HepG2 (cell line): Measurements from ENCODE around the gene MICOS13. TPM values are rescaled to one million over a fixed set of nuclear protein-coding genes. Genes with fewer than 3 reads are reported as not detected.

Experiments used
- AFF4 ChIP-seq: sonication (generic); formaldehyde crosslinking; IDR thresholded peaks from 2 replicates; pipeline ENCODE4 v1.4.0; 2020; ENCODE audit warnings: missing genetic modification reagents
- ARHGAP35 ChIP-seq: sonication (generic); formaldehyde crosslinking; IDR thresholded peaks from 2 replicates; pipeline ENCODE4 v1.9.0; 2022; ENCODE audit warnings: mild to moderate bottlenecking, inconsistent platforms, moderate library complexity, missing genetic modification reagents, borderline replicate concordance
- CREB1 ChIP-seq, 2 experiments: fragments of 450-650 bp in 1 of 2; IDR thresholded peaks; 2 replicates each; pipeline ENCODE4 v1.6.1; 2016 to 2017; ENCODE audit warnings: control low read depth in 1 of 2, mild to moderate bottlenecking in 1 of 2, missing compliant biosample characterization in 1 of 2, missing genetic modification characterization in 1 of 2
- FIP1L1 ChIP-seq: fragments of 200-400 bp; formaldehyde crosslinking; IDR thresholded peaks from 2 replicates; pipeline ENCODE4 v1.6.1; 2018; ENCODE audit warnings: low read depth, mild to moderate bottlenecking, low read length, moderate library complexity, borderline replicate concordance; ENCODE audit not compliant: insufficient read depth
- IKZF5 ChIP-seq: IDR thresholded peaks from 2 replicates; pipeline ENCODE4 v1.6.1; 2018; ENCODE audit warnings: missing genetic modification reagents, mild to moderate bottlenecking, missing compliant biosample characterization
- JARID2 ChIP-seq: sonication (generic); formaldehyde crosslinking; IDR thresholded peaks from 2 replicates; pipeline ENCODE4 v1.8.1; 2023; ENCODE audit warnings: missing genetic modification reagents, inconsistent platforms; ENCODE audit not compliant: insufficient replicate concordance
- REL ChIP-seq: sonication (generic); formaldehyde crosslinking; conservative IDR thresholded peaks from 2 replicates; pipeline ENCODE4 v1.8.0; 2022; ENCODE audit warnings: mild to moderate bottlenecking, missing genetic modification reagents, moderate library complexity
- SKI ChIP-seq: fragments of 450-650 bp; IDR thresholded peaks from one replicate; pipeline ENCODE4 v1.6.1; 2018; ENCODE audit warnings: mild to moderate bottlenecking; ENCODE audit not compliant: partially characterized antibody
- TARDBP ChIP-seq: sonication (generic); formaldehyde crosslinking; IDR thresholded peaks from 2 replicates; pipeline ENCODE4 v1.8.0; 2022; ENCODE audit warnings: mild to moderate bottlenecking, missing genetic modification reagents
- YEATS4 ChIP-seq: sonication (generic); formaldehyde crosslinking; IDR thresholded peaks from 2 replicates; pipeline ENCODE4 v1.4.0; 2020; ENCODE audit warnings: missing genetic modification reagents, borderline replicate concordance
- ZFP1 ChIP-seq: IDR thresholded peaks from 2 replicates; pipeline ENCODE4 v1.6.1; 2016
- ZGPAT ChIP-seq: IDR thresholded peaks from 2 replicates; pipeline ENCODE4 v1.6.1; 2016; ENCODE audit warnings: mild to moderate bottlenecking
- ZMYM3 ChIP-seq: sonication (generic); formaldehyde crosslinking; IDR thresholded peaks from 2 replicates; pipeline ENCODE4 v1.5.1; 2020; ENCODE audit warnings: mild to moderate bottlenecking, missing genetic modification reagents
- ZNF234 ChIP-seq: sonication (generic); formaldehyde crosslinking; conservative IDR thresholded peaks from 2 replicates; pipeline ENCODE4 v1.5.1; 2020; ENCODE audit warnings: mild to moderate bottlenecking, missing genetic modification reagents
- ZNF331 ChIP-seq: sonication (generic); formaldehyde crosslinking; IDR thresholded peaks from 2 replicates; pipeline ENCODE4 v1.4.0; 2020; ENCODE audit warnings: missing genetic modification reagents
- ZNF460 ChIP-seq: sonication (generic); formaldehyde crosslinking; IDR thresholded peaks from 2 replicates; pipeline ENCODE4 v1.5.1; 2020; ENCODE audit warnings: missing genetic modification reagents, mild to moderate bottlenecking, borderline replicate concordance
- ZNF580 ChIP-seq: IDR thresholded peaks from 2 replicates; pipeline ENCODE4 v1.6.1; 2016; ENCODE audit warnings: low read depth, borderline replicate concordance
- ZNF605 ChIP-seq: sonication (generic); formaldehyde crosslinking; IDR thresholded peaks from 2 replicates; pipeline ENCODE4 v1.8.0; 2022; ENCODE audit warnings: mild to moderate bottlenecking, missing genetic modification reagents
- ZNF720 ChIP-seq: sonication (generic); formaldehyde crosslinking; IDR thresholded peaks from 2 replicates; pipeline ENCODE4 v1.4.0; 2020; ENCODE audit warnings: missing genetic modification reagents
- ZSCAN5A ChIP-seq: sonication (generic); formaldehyde crosslinking; IDR thresholded peaks from 2 replicates; pipeline ENCODE4 v1.8.0; 2022; ENCODE audit warnings: mild to moderate bottlenecking, missing genetic modification reagents, borderline replicate concordance
- polyA plus RNA-seq, 8 experiments: library from polyadenylated mRNA; depleted of rRNA in 3 of 8; stranded (reverse) in 7 of 8; unstranded in 1 of 8; fragments of >200 nt; fragmentation: Illumina TruSeq in 4 of 8; extraction: Trizol in 4 of 8; gene quantifications; 2 replicates each; pipeline versions ENCODE4 v1.2.1 to v1.2.3, GENCODE V29; 2011 to 2016; ENCODE audit warnings: low read depth in 4 of 8, missing spikeins in 1 of 8, mixed read lengths in 1 of 8; ENCODE audit not compliant: insufficient read depth in 1 of 8
- total RNA-seq, 5 experiments: library from RNA; depleted of rRNA; stranded (reverse); fragments of >200 nt; fragmentation: Illumina TruSeq; extraction: Trizol; gene quantifications; 2 replicates each; pipeline ENCODE4 v1.2.3, GENCODE V29; 2016; ENCODE audit warnings: low read depth in 1 of 5

Gene MICOS13
- total and polyA plus RNA-seq, 2 of the 13 experiments (the other 11 are each of a cell fraction or from before 2014, with no cell fraction given) = 28.8 to 35.4 TPM

DNA sequence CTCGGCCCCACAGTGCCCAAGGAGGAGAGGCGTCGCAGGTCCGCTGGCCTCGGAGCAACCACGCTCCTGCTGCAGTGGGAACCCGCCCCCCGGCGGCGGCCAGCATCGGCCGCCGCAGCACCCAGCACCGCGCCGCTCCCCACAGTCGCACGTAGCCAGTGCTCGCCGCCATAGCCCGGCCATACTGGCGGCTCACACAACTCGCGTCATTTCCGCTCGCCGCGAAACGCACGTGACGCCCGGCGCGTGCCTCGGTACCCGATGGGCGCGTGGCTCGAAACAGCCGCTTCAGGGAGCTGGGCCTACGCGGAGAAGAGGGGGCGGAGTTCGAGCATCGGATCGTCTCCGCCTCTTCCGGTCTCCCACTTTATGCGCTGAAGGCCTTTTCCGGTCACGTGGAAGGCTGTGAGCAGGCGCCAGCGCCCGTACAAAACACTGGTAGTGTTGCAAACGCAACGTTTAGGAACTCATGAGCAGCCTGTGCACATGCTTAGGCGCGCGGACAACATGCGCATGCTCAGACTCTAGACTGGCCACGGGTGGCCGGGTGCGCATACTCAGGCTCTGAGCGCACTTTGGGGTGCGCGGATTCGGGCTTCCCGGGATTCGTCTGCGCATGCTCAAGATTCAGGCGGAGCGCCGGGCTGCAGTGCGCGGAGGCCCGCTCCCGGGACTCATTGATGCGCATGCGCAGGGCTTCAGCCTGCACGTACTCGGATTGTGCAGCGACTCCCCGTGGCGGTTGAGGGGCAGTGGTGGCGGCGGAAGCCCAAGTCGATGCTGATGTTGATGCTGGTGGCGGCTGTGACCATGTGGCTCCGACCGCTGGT lies 39.9 kb upstream of the MICOS13 start, which contains the start of the genes CATSPERD and LONP1 (continued):
- TF ChIP-seq IKZF5 (CRISPR knock-in tag) = peak; percentile 90
- peak; percentile 62; the same call in 1 of the 2 replicates for TF ChIP-seq FIP1L1
- peak; percentile 98 for TF ChIP-seq REL (CRISPR knock-in tag)
- TF ChIP-seq ZNF605 (CRISPR knock-in tag) = peak; percentile 98
- TF ChIP-seq YEATS4 (CRISPR knock-in tag) = peak; percentile 96
- TF ChIP-seq ARHGAP35 (CRISPR knock-in tag) = 0 out of 2 replicates have a peak, but pooled peaks have one; percentile 56
- TF ChIP-seq ZMYM3 (CRISPR knock-in tag) = peak; percentile 39; the same call in 1 of the 2 replicates
- TF ChIP-seq ZGPAT (CRISPR knock-in tag) = peak; percentile 89
- TF ChIP-seq ZNF460 (CRISPR knock-in tag) = peak; percentile 63; the same call in 1 of the 2 replicates
- peak; percentile 87; the same call in 1 of the 2 replicates for TF ChIP-seq ZNF234 (CRISPR knock-in tag)
- TF ChIP-seq JARID2 (CRISPR knock-in tag) = peak; percentile 50
- TF ChIP-seq CREB1 (IDR thresholded peaks at IDR 0.05) = peak; percentile 95
- TF ChIP-seq CREB1 (CRISPR knock-in tag; IDR thresholded peaks at IDR 0.05) = peak; percentile 97
- TF ChIP-seq ZNF580 = peak; percentile 95
- TF ChIP-seq AFF4 (CRISPR knock-in tag) = 0 out of 2 replicates have a peak, but pooled peaks have one; percentile 29
- peak; percentile 79; the same call in 1 of the 2 replicates for TF ChIP-seq ZNF331 (CRISPR knock-in tag)
- no peak for TF ChIP-seq ZNF720 (CRISPR knock-in tag)
- peak; percentile 54 for TF ChIP-seq ZFP1 (CRISPR knock-in tag)
- TF ChIP-seq TARDBP (CRISPR knock-in tag) = no peak; the same call in 1 of the 2 replicates
- TF ChIP-seq SKI = no peak
- TF ChIP-seq ZSCAN5A (CRISPR knock-in tag) = no peak
